Fibroblast of gingiva (primary cell): Measurements from ENCODE around the gene ATP8A2.

Experiments
- DNase-seq: peaks from one replicate; pipeline ENCODE4 v3.0.0-alpha.2; 2011; ENCODE audit warnings: low read depth

ATP8A2 gene

DNA sequence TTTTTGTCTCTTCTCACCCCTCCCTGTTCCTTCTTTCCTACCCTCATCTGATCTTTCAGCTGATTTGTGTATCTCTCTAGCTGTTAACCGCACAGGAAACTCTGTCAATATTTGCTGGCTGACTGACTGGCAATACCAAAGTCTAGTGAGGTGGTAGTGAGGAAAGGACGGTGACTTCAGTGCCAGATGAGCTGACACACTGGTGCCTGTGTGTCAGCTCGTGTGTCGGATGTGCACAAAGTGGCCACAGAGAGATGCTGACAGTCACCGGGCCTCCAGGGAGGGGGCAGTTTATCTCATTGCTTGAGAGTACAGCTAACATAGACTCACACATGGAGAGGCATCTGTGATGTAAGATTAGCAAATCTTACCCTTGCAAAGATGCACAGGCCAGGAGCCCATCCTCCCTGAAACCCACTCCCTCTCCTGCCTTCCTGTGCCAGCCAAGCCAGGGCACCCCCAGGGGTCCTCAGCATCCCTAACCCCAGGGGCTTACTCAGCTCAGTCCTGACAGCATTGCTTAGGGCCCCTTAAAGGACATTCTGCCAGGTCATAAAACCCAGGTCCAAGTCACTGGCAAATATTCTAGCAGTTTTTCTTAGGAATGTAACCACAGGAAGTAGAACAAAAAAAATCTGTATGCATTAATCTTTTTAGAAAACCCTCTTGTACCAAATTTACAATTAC lies 599.8 kb downstream of the ATP8A2 start:
- no peak for DNase-seq

DNA sequence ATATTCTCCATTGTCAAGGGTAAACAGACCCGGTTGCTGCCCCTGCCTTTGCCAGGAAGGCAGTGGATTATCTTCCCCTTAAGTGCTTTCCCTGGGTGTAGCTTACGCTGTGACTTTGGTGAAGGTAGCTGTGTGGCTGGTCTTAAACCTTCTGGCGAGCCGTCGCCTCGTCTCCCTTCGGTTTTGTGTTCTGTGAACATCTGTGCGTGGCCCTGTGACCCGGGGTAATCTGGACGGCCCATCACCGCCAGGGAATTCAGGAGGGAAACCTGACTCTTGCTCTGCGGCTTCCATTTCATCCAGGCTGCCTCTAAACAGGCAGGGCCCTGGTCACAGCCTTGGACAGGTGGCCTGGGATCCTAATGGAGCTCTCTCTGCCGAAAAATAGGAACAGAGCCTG lies 601.3 kb downstream of the ATP8A2 start:
- no peak for DNase-seq

DNA sequence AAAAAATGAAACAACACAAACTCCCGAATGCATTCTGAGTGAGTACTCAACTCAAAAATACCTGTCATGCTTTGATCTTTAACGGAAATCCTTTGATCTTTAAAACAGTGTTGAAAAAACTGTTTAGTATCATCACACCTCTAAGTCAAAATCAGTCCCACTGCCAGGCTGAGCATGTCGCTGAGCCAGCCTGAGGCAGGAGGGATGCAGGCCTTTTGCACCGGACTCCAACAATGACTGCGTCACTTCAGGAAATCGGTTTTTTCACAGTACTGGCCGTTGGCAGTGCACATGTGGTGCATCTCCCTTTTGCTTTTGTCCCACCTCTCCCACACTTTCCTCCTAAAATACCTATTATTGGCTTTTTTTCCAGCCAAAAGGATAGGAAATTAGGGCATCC lies 601.8 kb downstream of the ATP8A2 start:
- DNase-seq = no peak

DNA sequence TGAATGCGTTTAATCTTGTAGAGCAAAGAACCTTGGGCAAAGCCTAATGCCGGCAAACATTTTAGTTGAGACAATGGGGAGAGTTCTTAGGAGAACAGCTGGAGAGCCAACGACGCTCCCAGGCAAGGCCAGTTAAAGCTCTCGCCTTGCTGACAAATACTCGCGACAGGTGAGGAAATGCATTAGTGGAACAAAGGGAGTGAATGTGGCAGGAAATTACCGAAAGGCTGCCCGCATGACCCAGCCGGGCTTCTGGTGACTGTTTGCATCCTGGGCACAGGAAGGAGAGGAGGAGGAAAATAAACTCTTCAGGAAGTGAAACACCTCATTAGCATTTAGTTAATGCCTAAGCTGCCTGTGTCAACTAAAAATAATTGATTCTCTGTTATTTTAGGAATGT lies 605.4 kb downstream of the ATP8A2 start:
- no peak for DNase-seq

DNA sequence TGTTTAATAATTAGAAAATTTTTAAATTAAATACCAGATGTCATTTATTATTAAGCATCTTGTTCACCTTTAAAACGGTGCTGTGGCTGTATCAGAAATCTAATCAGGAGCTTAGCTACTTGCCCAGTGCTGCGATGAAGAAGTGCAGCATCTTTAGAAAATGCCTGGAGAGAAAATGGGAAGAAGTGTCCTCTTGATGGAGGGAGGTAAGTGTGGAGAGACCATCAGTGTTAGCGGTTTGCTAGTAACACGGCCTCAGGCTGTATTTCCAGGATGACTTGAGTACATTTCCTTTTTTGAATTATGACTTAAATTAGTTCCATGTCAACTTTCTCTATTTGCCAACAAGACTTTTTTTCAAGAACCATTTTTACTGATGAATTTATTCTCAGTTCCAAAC lies 605.9 kb downstream of the ATP8A2 start:
- no peak for DNase-seq

DNA sequence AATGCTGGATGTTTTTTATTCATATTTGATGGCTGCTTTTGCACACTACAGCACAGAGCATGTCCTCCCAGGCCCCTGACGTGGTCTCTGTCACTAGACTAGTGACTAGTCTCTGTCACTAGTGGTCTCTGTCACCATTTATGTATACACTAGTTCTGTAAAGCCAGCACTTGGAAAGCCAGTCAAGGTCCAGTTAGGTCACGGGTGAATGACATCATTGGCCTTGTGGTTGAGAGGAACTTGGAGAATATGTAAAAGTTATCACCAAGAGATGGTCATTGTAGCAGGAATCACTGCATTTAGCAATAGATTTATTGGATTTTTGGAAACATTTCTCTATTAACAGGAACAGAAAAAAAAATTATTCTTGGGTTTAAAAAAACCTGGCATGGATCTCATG lies 607.2 kb downstream of the ATP8A2 start:
- no peak for DNase-seq

DNA sequence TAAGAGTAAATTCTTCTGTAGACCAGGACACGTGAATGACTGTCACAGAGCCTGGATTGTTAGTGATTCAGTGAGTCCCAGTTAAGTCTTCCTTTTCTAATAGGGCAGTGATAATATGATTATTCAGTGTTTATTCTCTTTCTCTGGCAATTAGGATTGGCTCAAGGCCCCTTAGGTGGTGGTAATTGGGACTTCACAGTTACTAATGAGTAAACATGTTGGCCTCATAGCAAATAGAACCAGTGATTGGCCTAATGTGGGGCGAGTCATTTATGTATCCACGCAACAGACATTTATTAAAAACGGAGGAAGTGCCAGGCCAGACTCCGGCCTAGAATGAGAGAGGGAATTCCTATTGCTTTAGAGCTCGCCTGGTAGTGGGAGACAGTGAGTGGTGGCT lies 607.6 kb downstream of the ATP8A2 start:
- no peak for DNase-seq

DNA sequence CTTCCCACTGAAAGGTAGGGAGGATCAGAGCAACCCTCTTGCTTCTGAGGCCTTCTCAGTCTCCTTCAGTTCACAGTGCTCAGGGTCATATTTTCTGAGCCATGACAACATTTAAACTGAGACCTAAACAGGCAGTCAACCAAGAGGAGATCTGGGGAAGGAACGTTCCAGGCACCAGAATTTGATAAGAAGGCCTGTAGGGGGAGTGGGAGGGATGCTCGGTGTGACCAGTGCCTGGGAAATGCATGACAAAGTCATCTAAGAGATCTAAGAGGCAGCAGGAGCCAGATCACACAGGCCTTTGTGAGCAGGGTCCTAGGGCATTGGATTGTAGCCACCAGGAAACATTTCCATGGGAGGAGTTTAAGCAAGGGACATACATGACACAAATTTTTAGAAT lies 608.5 kb downstream of the ATP8A2 start:
- DNase-seq = no peak

DNA sequence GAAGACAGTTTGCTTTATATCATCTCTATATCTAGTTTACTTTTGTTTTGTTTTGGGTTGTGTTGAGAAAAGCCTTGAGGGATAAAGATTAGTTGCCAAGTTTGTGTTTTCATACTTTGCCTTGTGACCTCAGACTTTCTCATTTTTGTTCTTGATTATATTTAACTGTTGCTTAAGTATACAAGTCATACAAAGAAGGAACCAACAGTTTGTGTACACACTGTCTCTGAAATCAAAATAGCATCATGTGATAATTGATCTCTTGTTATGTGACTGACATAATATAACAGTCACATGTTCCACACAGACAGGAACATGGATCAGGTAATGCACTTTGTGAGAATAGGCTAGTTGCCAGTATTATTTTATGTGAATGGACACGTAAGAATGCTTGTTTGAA lies 609.3 kb downstream of the ATP8A2 start:
- DNase-seq = no peak

DNA sequence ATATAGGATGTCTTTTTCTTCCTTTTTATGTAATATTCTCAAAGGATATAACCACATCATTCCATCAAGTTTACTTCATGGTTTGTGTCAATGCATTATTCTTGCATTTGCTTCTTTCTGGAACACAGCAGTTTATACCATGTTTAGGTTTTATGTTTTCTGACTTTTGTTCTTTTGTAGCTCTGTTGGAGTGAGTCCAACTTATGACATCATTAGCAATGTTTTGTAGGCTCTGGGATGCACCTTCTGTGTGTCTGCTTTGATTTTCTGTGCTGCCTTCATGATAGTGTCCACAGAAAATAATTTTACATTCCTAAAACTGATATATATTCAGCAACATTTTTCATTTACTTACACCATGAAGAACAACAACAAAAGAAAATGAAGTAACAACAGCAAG lies 611.1 kb downstream of the ATP8A2 start:
- no peak for DNase-seq

DNA sequence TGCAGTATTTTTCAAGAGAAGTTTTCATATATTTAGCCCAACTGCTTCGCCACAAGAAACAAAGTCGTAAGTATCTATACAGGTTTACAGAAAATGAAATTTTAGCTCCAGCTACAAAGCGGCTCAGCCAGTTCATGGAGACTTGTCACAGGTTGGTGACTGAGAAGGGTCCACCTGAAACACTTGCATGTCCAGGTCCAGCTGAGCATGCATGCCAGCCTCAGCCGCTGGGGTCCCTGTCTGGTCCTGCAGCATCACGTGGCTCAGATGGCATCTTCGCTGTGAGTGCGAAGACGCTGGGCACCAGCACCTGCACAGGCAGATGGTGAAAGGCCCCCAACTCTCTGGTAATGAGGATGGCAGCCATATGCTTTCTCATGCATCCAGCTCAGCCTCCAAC lies 616.2 kb downstream of the ATP8A2 start:
- no peak for DNase-seq

DNA sequence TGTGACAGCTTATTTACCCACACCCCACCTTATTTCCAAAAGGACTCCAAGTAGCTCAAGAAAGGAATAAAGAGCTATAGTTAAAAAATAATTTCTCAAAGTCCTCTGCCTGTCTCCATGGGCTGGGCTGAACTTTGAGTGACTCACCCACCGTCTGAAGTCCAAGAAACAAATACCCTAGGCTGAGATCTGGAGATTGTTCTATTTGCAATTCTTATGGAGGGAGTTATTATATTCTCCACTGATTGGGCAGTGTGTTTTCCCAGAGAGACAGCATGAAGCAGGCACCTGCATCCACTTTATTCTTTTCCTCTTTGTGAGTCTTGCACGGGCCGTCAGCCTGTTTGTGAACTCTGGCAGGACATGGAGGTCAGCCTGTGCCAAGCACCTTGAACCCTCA lies 616.9 kb downstream of the ATP8A2 start:
- DNase-seq = no peak

DNA sequence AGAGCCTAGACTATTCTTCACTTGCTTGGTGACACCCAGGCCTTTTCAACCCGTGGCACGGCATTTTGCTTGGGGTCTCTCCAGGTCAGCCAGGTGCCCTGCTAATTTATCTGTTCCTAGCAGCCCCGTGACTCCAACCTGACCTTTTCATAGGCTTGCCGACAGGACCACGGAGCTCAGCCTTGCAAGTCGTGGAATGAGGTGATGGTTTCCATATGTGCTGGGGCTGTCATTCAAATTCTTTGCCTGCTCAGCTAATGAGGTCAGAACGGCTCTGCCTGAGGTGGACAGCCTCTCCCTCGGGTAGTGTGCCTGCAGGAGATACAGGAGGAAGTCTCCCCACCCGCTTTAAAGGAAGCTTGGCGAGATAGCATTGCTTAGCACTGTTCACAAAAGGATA lies 619.0 kb downstream of the ATP8A2 start:
- peak; percentile 14 for DNase-seq

DNA sequence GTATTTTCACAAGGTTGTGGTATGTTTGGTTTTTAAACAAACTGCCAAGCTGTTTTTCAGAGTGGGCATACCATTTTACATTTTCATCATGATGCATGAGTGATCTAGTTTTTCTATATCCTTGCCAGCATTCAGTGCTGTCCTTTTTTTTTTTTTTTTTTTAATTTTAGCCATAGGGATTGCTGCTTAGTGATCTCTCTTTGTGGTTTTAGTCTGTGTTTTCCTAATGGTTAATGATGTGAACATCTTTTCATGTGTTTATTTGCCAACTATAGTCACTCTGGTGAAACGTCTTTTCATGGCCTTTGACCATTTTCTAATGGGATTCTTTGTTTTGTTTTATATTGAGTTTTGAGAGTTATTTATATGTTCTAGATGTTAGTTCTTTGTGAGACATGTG lies 620.3 kb downstream of the ATP8A2 start:
- no peak for DNase-seq

DNA sequence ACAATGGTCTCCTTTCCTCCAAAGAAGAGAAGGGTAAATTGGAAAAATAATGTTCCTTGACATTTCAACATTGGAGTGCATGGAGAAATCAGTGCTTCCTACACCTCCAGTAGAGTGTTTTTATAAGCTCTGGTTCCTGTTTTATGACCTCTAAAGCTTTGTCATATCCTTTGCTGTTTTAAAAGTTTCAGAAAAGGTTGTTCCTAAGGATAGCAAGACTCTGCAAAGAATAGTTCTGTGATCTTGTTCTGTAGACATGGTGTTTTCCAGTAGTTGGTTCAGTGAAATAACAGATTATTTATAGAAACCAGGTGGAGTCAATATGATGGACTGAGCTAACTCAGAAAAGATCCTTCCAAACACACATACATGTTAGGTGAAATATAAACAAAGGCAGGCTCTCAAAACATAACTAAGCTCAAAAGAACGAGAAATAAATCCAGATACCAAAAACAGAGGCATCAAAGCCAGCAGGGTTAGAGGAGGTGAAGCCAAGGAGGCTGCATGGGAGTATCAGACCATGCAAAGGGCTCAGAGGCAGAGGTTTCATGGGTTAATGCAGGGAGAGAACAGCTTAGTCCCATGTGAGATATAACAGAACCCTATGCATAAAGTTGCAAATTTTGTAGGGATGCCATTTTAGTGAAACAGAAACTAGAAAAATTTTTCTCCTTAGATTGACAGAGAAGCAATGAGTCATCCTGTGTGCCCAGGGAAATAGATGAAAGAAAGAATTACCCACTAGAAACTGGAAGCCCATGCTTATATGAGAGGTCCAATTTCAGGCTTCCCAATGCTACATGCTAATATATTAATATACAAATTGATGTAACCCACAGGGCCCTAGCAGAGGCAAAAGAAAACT lies 635.7 kb downstream of the ATP8A2 start:
- no peak for DNase-seq

DNA sequence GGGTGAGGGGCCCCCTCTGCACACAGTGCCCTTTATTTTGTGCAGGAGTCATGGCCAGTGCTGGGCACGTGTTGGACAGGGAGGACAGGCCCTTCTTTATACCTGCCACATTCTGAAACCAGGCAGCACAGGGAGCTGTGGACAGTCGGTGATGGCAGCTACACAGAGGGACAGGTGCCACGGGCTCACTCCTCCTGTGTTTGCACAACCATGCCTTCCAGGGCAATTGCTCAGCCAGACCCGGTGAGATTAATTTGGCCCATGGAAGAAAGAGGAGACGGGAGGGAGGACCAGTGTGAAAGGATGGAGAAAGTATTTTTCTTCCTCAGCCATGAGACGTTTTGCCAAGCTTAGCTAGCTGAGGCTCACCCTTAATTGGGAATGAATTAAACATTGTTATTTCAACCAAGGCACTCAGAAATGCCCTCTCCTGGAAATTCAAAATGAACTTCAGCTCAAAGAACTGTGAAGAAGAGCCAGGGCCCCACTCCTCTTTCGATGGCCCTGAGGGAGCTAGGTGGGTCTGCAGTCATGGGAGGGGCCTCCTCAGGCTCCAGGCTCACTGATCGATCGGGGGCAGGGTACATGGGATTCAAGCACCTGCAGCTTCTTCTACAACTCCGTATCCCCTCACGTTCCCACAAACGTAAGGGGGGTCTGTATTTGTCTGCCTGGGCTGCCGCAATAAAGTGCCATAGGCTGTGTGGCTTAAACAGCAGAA lies 638.9 kb downstream of the ATP8A2 start:
- DNase-seq = no peak

DNA sequence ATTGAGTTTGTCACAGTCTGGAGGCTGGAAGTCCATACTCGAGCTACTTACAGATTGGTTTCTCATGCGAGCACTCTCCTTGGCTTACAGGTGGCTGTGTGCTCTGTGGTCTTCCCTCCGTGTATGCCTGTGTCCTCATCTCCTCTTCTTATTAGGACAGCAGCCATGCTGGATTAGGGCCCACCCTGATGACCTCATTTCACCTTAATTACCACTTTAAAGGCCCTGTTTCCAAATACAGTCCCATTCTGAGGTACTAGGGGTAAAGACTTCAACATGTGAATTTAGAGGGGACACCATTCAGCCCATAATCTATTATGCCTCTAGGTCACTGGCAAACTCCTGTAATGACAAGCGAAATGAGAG lies 639.4 kb downstream of the ATP8A2 start:
- no peak for DNase-seq

DNA sequence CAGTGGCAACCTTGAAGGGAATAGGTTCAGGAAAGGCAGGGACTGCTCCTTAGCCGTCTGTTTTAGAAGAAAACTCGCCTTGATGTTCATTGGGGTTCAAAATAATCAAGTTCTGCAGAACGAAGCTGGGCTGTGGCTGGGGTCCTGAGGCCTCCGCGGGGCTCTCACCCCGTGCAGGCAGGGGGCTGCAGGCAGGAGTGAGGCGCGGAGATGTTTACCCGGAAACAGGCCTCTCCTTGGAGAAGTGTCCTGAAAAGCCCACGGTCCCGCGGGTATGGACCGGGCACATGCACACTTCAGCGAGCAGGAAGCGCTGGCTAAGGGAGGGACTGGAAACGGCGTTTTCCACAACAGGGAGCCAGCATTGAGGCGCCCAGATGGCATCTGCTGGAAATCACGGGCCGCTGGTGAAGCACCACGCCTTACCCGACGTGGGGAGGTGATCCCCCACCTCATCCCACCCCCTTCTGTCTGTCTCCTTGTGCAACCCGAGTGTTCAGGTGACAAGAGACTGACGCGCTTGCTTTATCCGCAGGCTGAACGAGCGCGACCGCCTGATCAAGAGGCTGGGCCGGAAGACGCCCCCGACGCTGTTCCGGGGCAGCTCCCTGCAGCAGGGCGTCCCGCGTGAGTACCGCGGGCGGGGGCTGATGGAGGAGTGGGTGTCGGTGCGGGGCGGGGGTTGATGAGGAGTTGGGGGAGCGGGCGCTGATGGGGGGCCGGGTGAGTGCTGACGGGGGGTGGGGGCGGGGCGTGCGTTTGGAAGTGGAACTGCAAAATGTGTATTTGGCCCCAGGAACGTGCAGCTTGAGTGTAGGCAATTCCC lies 640.4 kb downstream of the ATP8A2 start:
- DNase-seq = no peak

DNA sequence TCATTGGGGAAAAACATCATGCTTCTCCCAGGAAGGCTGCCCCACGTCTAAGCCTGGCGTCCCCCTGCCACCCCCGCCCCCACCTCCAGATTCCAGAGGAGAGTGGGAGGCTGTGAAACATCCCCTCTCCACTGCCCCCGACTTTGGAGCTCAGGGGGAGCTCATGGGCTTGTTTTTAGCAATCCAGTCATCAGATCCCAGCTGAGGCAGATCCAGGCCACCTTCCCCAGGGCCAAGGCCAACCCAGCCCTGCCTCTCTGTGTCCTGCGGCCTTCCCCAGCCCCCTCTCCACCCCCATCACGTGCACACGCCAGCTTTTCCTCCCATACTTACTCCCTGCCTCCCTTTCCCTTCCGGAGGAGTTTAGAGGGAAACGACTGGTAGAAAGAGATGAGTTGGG lies 641.2 kb downstream of the ATP8A2 start:
- no peak for DNase-seq

DNA sequence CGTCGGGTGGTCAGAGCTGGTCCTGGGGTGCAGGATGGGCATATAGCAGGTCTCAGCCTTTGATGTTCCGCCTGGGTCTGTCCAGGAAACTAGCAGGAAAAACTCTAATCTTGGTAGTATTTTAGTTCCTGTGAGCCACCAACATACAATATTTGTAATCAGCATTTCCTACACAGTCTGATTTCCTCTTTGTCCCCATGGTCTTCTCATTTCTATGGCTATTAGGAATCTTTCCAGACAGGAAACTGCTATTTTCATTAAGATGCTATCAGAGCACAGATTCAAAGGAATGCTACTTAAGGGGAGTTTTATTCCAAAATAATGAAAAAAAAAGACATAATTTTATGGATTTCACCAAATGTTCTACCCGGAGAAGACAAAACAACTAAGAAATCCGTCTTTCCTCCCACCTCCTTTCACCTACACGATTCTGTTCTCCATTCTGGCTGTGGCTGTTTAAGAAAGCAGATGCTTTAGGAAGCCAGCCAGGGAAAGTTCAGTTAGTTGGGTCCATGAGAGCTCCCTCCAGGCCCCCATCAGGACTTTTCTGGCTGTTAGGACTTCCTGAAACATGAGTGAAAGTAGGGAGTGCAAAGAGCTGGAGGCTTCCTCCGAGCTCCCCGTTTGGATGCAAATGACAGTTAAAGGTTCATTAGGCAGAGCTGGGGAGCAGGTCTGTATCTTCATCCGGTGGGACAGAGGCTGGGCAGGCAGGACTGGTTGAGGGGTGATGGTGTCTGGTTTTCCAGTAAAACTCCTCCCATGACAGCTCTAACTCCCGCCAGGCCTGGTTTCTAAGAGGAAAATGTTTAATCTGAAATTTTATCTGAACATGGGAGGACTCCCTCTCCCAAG lies 643.7 kb downstream of the ATP8A2 start:
- no peak for DNase-seq

DNA sequence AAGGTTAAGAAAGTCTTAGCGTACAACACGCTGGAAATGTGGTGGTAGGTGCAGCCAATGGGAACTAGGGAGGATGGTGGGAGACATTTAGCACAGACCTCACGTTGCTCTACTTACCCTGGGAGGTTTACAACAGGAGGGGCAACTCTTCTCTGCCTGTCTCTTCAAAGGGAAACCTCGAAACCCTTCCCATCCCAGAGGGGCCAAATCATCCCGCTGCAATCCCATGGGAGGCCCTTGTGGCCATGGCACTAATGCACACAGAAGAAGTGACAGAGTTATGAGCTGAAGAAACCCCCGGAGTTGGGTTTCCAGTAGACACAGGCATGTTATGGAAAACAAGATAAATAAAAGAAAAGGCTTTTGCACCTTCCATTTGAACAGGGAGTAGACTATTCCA lies 644.4 kb downstream of the ATP8A2 start:
- DNase-seq = no peak
